Tibial nerve (tissue), 4 donors: ENCODE measurements around the gene GAREM2. TPM values are rescaled to one million over a fixed set of nuclear protein-coding genes. Genes with fewer than 3 reads are reported as not detected.

Source experiments
- DNase-seq, 2 donors: peaks; one replicate each; pipeline ENCODE4 v3.0.0-alpha.2; 2019; ENCODE audit warnings: low spot score in 2 of 2
- H3K27ac ChIP-seq, 4 donors: fragments of 200-600 bp; sonication (generic) in 3 of 4; one replicate each; pipeline ENCODE4 v1.5.1; 2017 to 2019; ENCODE audit warnings: mild to moderate bottlenecking in 1 of 4
- H3K27me3 ChIP-seq, 2 donors: fragments of 200-600 bp; sonication (generic) in 1 of 2; one replicate each; pipeline versions ENCODE4 v1.5.1 to v1.6.0; 2017 to 2019
- H3K36me3 ChIP-seq, 3 donors: fragments of 200-600 bp; sonication (generic); one replicate each; pipeline ENCODE4 v1.5.1; 2018 to 2019
- H3K4me1 ChIP-seq, 4 donors: fragments of 200-600 bp; sonication (generic) in 3 of 4; one replicate each; pipeline ENCODE4 v1.5.1; 2017 to 2019
- H3K4me3 ChIP-seq, 4 donors: fragments of 200-600 bp; sonication (generic) in 3 of 4; one replicate each; pipeline ENCODE4 v1.5.1; 2017 to 2019; ENCODE audit warnings: mild to moderate bottlenecking in 1 of 4, moderate library complexity in 1 of 4
- H3K9me3 ChIP-seq, 4 donors: fragments of 200-600 bp; sonication (generic) in 3 of 4; one replicate each; pipeline ENCODE4 v1.5.1; 2017 to 2019
- EP300 ChIP-seq, 2 donors: sonication (generic); formaldehyde crosslinking; IDR thresholded peaks; one replicate each; pipeline ENCODE4 v1.6.1; 2017; ENCODE audit warnings: antibody characterized with exemption in 2 of 2, mild to moderate bottlenecking in 1 of 2
- POLR2A ChIP-seq, 2 donors: fragments of 450-650 bp; IDR thresholded peaks; one replicate each; pipeline ENCODE4 v1.6.1; 2017; ENCODE audit warnings: antibody characterized with exemption in 2 of 2, mild to moderate bottlenecking in 2 of 2, moderate library complexity in 2 of 2
- WGBS, 2 donors: methylation state at CpG; one replicate each; pipeline ENCODE4 v1.1.5; 2018; 5-methylcytosine and 5-hydroxymethylcytosine counted together
- total RNA-seq, 4 donors: library from RNA; depleted of rRNA; stranded (reverse); fragments of >200 nt; gene quantifications; one replicate each; pipeline ENCODE4 v1.1.0, GENCODE V29; 2016
- TF ChIP-seq, protein P1 (sequence below), 5 experiments: fragments of 200-600 bp in 3 of 5; fragments of 450-650 bp in 2 of 5; sonication (generic) in 3 of 5; IDR thresholded peaks; one replicate each; pipeline ENCODE4 v1.5.1; 2016 to 2019; ENCODE audit warnings: antibody characterized with exemption in 5 of 5, mild to moderate bottlenecking in 3 of 5, moderate library complexity in 2 of 5

Gene GAREM2
- total RNA-seq, 4 donors from 2014 or later, result 1.5 to 4.7 (median 3.2) TPM

DNA sequence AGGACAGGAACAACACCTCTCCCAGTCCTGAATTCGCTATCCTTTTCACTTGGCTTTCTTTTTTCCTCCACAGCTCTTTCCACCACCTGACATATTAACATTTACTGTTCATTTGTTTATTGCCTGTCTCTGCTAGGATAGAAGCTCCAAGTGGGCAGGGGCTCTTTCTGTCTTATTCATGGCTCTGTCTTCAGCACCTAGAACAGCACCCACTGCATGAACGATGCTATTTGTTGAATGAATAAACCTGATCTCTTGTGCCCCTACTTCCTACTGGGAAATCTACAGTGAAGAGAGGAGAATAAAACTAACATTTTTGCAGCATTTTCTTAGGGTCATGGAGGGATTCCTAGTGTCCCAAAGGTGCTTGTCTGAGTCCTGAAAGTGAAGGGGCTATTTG is 24.4 kb upstream of the GAREM2 start:
- Histone ChIP-seq H3K27me3 (peaks cover 0 to 6% of the 10 kb centered on the region in 2 donors), H3K9me3 (peaks cover 0 to 6% (median 0%) of the 10 kb centered on the region in 4 donors), H3K27ac (no peak overlapping the region), H3K4me3 (no peak overlapping the region), H3K36me3 (no peaks in the 10 kb centered on the region), H3K4me1 (no peaks in the 10 kb centered on the region)
- no peak for TF ChIP-seq EP300 (IDR thresholded peaks at IDR 0.05)
- TF ChIP-seq, protein P1, sequence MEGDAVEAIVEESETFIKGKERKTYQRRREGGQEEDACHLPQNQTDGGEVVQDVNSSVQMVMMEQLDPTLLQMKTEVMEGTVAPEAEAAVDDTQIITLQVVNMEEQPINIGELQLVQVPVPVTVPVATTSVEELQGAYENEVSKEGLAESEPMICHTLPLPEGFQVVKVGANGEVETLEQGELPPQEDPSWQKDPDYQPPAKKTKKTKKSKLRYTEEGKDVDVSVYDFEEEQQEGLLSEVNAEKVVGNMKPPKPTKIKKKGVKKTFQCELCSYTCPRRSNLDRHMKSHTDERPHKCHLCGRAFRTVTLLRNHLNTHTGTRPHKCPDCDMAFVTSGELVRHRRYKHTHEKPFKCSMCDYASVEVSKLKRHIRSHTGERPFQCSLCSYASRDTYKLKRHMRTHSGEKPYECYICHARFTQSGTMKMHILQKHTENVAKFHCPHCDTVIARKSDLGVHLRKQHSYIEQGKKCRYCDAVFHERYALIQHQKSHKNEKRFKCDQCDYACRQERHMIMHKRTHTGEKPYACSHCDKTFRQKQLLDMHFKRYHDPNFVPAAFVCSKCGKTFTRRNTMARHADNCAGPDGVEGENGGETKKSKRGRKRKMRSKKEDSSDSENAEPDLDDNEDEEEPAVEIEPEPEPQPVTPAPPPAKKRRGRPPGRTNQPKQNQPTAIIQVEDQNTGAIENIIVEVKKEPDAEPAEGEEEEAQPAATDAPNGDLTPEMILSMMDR (IDR thresholded peaks at IDR 0.05), result no peak
- TF ChIP-seq POLR2A (IDR thresholded peaks at IDR 0.05), result no peak
- DNase-seq, result no peak
- WGBS, 2 donors, result 35 to 38% methylated on average over 2 of the region's 2 CpGs

DNA sequence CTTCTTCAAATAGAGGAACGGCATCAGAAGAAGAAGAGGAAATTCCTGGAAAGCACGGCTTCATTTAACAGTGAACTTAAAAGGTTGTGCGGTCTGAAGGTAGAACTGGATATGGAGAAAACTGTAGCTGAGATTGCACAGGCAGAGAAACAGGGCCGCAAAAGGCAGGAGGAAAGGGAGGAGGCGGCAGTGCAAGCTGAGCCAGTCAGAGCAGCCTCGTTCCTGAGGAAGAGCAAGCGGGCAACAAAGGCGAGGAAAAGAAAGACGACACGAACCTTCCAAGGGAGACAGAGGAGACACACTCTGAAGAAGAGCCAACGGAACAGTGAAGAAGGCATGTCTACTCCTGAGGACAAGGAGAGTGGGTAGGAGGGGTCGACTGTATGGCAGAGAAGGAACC is 22.6 kb upstream of the GAREM2 start:
- no peak for TF ChIP-seq POLR2A (IDR thresholded peaks at IDR 0.05)
- TF ChIP-seq, protein P1 (IDR thresholded peaks at IDR 0.05), result no peak
- TF ChIP-seq EP300 (IDR thresholded peaks at IDR 0.05), result no peak
- Histone ChIP-seq H3K4me3 (no peak overlapping the region), H3K27ac (no peak overlapping the region), H3K9me3 (peaks cover 0 to 16% (median 2%) of the 10 kb centered on the region in 4 donors), H3K4me1 (no peaks in the 10 kb centered on the region), H3K27me3 (peaks cover 0 to 6% of the 10 kb centered on the region in 2 donors), H3K36me3 (no peaks in the 10 kb centered on the region)
- WGBS, 2 donors, result 80 to 84% methylated on average over 12 of the region's 12 CpGs
- DNase-seq, result no peak

DNA sequence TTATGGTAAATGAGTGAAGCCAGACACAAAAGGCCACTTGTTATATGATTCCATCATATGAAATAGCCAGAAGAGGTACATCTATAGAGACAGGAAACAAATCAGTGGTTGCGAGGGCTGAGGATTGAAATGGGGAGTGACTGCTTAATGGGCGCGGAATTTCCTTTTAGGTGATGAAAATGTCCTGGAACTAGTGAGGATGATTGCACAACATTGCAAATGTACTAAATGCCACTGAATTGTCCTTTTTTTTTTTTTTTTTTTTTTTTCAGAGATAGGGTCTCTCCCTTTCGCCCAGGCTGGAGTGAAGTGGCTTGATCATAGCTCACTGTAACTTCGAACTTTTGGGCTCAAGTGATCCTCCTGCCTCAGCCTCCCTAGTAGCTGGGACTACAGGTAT is 15.3 kb upstream of the GAREM2 start:
- WGBS, 2 donors, result 94 to 95% methylated on average over 5 of the region's 5 CpGs
- H3K36me3 ChIP-seq, result no peaks in the 10 kb centered on the region

DNA sequence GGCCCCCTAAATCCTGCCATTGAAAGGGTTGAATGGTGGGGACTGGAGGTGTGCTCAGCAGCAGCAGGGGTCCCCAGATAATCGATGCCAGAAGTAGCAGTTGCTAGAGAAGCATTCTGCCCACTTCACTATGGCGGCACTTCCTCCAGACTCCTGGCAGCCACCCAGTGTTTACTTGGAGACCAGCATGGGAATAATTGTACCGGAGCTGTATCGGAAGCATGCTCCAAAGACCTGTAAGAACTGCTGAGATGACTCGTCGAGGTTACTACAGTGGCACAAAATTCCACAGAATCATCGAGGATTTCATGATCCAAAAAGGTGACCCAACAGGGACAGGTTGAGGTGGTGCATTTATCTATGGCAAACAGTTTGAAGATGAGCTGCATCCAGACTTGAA is 11.0 kb upstream of the GAREM2 start:
- TF ChIP-seq, protein P1 (IDR thresholded peaks at IDR 0.05), result no peak
- TF ChIP-seq POLR2A (IDR thresholded peaks at IDR 0.05) (no peak), EP300 (IDR thresholded peaks at IDR 0.05) (no peak)
- no peaks in the 10 kb centered on the region for H3K27me3 ChIP-seq
- H3K9me3 ChIP-seq, result no peaks in the 10 kb centered on the region
- 82 to 94% methylated on average over 7 of the region's 7 CpGs for WGBS, 2 donors
- no peaks in the 10 kb centered on the region for H3K4me1 ChIP-seq
- H3K27ac ChIP-seq, result no peak overlapping the region
- H3K36me3 ChIP-seq, result no peaks in the 10 kb centered on the region
- H3K4me3 ChIP-seq, result no peak overlapping the region
- no peak for DNase-seq

More for the DNA sequence above, 15.3 kb upstream of the GAREM2 start:
- no peak for DNase-seq
- no peak for TF ChIP-seq EP300 (IDR thresholded peaks at IDR 0.05)
- TF ChIP-seq, protein P1 (IDR thresholded peaks at IDR 0.05), result no peak
- no peak for TF ChIP-seq POLR2A (IDR thresholded peaks at IDR 0.05)
- H3K27me3 ChIP-seq, result no peaks in the 10 kb centered on the region
- no peak overlapping the region for H3K4me3 ChIP-seq
- no peaks in the 10 kb centered on the region for H3K4me1 ChIP-seq
- H3K9me3 ChIP-seq, result peaks cover 0 to 16% (median 2%) of the 10 kb centered on the region in 4 donors
- no peak overlapping the region for H3K27ac ChIP-seq

DNA sequence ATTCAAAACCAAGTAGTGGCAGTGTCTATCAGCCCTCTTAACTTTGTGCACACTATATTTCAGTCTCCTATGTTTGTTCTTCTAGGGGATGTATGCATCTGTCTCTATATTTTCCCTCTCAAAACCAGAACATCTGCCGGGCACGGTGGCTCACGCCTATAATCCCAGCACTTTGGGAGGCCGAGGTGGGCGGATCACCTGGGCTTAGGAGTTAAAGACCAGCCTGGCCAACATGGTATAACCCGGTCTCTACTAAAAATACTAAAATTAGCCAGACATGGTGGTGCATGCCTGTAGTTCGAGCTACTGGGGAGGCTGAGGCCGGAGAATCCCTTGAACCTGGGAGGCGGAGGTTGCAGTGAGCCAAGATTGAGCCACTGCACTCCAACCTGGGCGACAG is 9.9 kb upstream of the GAREM2 start:
- no peak for DNase-seq
- TF ChIP-seq EP300 (IDR thresholded peaks at IDR 0.05) (no peak), POLR2A (IDR thresholded peaks at IDR 0.05) (no peak)
- TF ChIP-seq, protein P1 (IDR thresholded peaks at IDR 0.05), result no peak
- H3K4me3 ChIP-seq, result no peak overlapping the region
- no peak overlapping the region for H3K27ac ChIP-seq
- WGBS, 2 donors, result 89 to 92% methylated on average over 10 of the region's 10 CpGs
- no peaks in the 10 kb centered on the region for H3K27me3 ChIP-seq
- H3K4me1 ChIP-seq, result no peaks in the 10 kb centered on the region
- H3K9me3 ChIP-seq, result no peaks in the 10 kb centered on the region
- H3K36me3 ChIP-seq, result no peaks in the 10 kb centered on the region
